Tibial nerve (tissue), 4 donors: ENCODE data around the gene TAX1BP1. TPM values are rescaled to one million over a fixed set of nuclear protein-coding genes. Genes with fewer than 3 reads are reported as not detected.

Experiments
- DNase-seq, 2 donors: peaks; one replicate each; pipeline ENCODE4 v3.0.0-alpha.2; 2019; ENCODE audit warnings: low spot score in 2 of 2
- H3K27ac ChIP-seq, 4 donors: fragments of 200-600 bp; sonication (generic) in 3 of 4; one replicate each; pipeline ENCODE4 v1.5.1; 2017 to 2019; ENCODE audit warnings: mild to moderate bottlenecking in 1 of 4
- H3K27me3 ChIP-seq, 2 donors: fragments of 200-600 bp; sonication (generic) in 1 of 2; one replicate each; pipeline versions ENCODE4 v1.5.1 to v1.6.0; 2017 to 2019
- H3K36me3 ChIP-seq, 3 donors: fragments of 200-600 bp; sonication (generic); one replicate each; pipeline ENCODE4 v1.5.1; 2018 to 2019
- H3K4me1 ChIP-seq, 4 donors: fragments of 200-600 bp; sonication (generic) in 3 of 4; one replicate each; pipeline ENCODE4 v1.5.1; 2017 to 2019
- H3K4me3 ChIP-seq, 4 donors: fragments of 200-600 bp; sonication (generic) in 3 of 4; one replicate each; pipeline ENCODE4 v1.5.1; 2017 to 2019; ENCODE audit warnings: mild to moderate bottlenecking in 1 of 4, moderate library complexity in 1 of 4
- H3K9me3 ChIP-seq, 4 donors: fragments of 200-600 bp; sonication (generic) in 3 of 4; one replicate each; pipeline ENCODE4 v1.5.1; 2017 to 2019
- EP300 ChIP-seq, 2 donors: sonication (generic); formaldehyde crosslinking; IDR thresholded peaks; one replicate each; pipeline ENCODE4 v1.6.1; 2017; ENCODE audit warnings: antibody characterized with exemption in 2 of 2, mild to moderate bottlenecking in 1 of 2
- POLR2A ChIP-seq, 2 donors: fragments of 450-650 bp; IDR thresholded peaks; one replicate each; pipeline ENCODE4 v1.6.1; 2017; ENCODE audit warnings: antibody characterized with exemption in 2 of 2, mild to moderate bottlenecking in 2 of 2, moderate library complexity in 2 of 2
- WGBS, 2 donors: methylation state at CpG; one replicate each; pipeline ENCODE4 v1.1.5; 2018; 5-methylcytosine and 5-hydroxymethylcytosine counted together
- total RNA-seq, 4 donors: library from RNA; depleted of rRNA; stranded (reverse); fragments of >200 nt; gene quantifications; one replicate each; pipeline ENCODE4 v1.1.0, GENCODE V29; 2016
- TF ChIP-seq, protein P1 (sequence below), 5 experiments: fragments of 200-600 bp in 3 of 5; fragments of 450-650 bp in 2 of 5; sonication (generic) in 3 of 5; IDR thresholded peaks; one replicate each; pipeline ENCODE4 v1.5.1; 2016 to 2019; ENCODE audit warnings: antibody characterized with exemption in 5 of 5, mild to moderate bottlenecking in 3 of 5, moderate library complexity in 2 of 5

The TAX1BP1 gene
- total RNA-seq, 4 donors from 2014 or later: 52.8 to 89.6 (median 71.8) TPM

DNA sequence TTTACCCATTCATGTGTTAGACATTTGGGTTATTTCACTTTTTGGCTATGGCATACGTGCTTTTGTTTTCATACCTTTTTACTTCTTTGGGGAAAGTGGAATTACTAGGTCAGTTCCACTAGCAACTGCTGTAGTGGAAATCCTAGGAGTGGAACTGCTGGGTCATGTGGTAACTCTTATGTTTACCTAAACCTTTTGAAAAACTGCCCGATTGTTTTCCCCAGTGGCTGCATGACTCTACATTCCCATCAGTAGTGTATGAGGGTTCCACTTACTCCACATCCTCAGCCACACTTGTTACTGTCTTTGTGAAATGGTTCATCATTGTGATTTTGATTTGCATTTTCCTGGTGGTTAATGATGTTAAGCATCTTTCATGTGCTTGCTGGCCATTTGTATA, 82.3 kb downstream of the TAX1BP1 start:
- Histone ChIP-seq H3K27ac (no peak overlapping the region), H3K9me3 (no peaks in the 10 kb centered on the region), H3K36me3 (peaks cover 0 to 29% (median 0%) of the 10 kb centered on the region in 3 donors), H3K4me1 (no peaks in the 10 kb centered on the region), H3K27me3 (no peaks in the 10 kb centered on the region), H3K4me3 (no peak overlapping the region)
- no peak for DNase-seq
- WGBS, 2 donors: 77 to 82% methylated on average over 2 of the region's 2 CpGs
- no peak for TF ChIP-seq EP300 (IDR thresholded peaks at IDR 0.05)
- TF ChIP-seq, protein P1, sequence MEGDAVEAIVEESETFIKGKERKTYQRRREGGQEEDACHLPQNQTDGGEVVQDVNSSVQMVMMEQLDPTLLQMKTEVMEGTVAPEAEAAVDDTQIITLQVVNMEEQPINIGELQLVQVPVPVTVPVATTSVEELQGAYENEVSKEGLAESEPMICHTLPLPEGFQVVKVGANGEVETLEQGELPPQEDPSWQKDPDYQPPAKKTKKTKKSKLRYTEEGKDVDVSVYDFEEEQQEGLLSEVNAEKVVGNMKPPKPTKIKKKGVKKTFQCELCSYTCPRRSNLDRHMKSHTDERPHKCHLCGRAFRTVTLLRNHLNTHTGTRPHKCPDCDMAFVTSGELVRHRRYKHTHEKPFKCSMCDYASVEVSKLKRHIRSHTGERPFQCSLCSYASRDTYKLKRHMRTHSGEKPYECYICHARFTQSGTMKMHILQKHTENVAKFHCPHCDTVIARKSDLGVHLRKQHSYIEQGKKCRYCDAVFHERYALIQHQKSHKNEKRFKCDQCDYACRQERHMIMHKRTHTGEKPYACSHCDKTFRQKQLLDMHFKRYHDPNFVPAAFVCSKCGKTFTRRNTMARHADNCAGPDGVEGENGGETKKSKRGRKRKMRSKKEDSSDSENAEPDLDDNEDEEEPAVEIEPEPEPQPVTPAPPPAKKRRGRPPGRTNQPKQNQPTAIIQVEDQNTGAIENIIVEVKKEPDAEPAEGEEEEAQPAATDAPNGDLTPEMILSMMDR (IDR thresholded peaks at IDR 0.05): no peak
- no peak for TF ChIP-seq POLR2A (IDR thresholded peaks at IDR 0.05)

DNA sequence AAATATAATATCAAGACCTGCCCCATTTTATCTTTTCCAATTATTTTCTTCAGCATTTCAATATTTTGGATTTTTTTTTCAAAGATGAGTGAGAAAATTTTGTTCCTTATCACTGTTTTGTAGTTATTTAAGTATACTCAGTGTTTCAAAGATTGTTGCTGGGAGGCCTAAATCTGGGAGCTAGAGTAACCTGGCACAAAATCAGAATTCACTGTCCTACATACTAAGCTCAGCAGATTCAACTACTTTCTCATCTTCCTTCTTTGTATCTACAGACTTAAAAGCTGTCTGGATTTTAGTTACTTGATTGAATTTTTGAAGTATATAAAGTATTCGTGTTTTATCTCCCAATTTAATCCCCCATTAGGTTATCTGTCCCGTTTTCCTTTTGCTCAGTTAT, 85.9 kb downstream of the TAX1BP1 start:
- Histone ChIP-seq H3K36me3 (peaks cover 0 to 21% (median 0%) of the 10 kb centered on the region in 3 donors), H3K4me3 (no peak overlapping the region), H3K27ac (no peak overlapping the region), H3K27me3 (no peaks in the 10 kb centered on the region), H3K4me1 (no peaks in the 10 kb centered on the region), H3K9me3 (no peaks in the 10 kb centered on the region)
- DNase-seq: no peak
- no peak for TF ChIP-seq EP300 (IDR thresholded peaks at IDR 0.05)
- no peak for TF ChIP-seq POLR2A (IDR thresholded peaks at IDR 0.05)
- TF ChIP-seq, protein P1 (IDR thresholded peaks at IDR 0.05): no peak
- 66 to 68% methylated on average over 2 of the region's 2 CpGs for WGBS, 2 donors

- DNase-seq: no peak
- Histone ChIP-seq H3K9me3 (no peaks in the 10 kb centered on the region), H3K27me3 (no peaks in the 10 kb centered on the region), H3K4me1 (no peaks in the 10 kb centered on the region), H3K4me3 (no peak overlapping the region), H3K36me3 (peaks cover 0 to 21% (median 0%) of the 10 kb centered on the region in 3 donors), H3K27ac (no peak overlapping the region)
- TF ChIP-seq POLR2A (IDR thresholded peaks at IDR 0.05) (no peak), EP300 (IDR thresholded peaks at IDR 0.05) (no peak)
- TF ChIP-seq, protein P1 (IDR thresholded peaks at IDR 0.05): no peak
- 70 to 71% methylated on average over 5 of the region's 5 CpGs for WGBS, 2 donors
Observed at GRCh38 chr7:27826357-27826756, 86.4 kb downstream of the TAX1BP1 start.

DNA sequence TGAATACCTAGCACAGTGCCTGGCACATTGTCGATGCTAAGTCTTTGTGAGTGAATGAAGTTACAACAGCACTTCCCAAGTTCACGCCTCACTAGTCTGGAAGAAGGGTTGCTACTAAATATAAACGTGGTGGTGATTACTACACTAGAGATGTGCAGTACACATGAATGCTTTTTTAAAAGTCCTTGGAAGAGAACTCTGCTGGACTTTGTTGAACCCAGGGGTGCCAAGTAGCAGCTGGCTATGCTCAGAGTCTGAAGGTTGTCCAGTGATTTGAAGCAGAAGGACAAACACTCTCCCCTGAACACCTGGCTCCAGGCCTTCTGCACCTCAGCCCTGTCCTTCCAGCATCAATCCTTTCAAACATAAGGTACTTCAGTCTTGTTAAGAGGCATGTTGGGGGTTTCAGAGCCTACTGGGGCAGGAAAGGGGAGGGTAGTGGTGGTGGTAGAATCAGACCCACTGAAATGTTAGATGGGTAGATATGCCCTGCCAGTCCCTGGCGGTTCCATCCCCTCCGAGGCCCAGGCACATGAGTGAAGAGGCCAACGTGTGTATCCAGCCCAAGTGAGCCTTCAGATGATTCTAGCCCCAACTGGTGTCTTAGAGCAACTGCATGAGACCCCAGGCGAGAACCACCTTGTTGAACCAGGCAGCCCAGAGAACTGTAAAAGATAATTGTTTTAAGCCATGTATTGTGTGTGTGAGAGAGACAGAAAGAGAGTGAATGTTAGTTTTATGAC, 94.4 kb downstream of the TAX1BP1 start:
- no peak for DNase-seq
- Histone ChIP-seq H3K9me3 (no peaks in the 10 kb centered on the region), H3K27me3 (no peaks in the 10 kb centered on the region), H3K4me1 (no peaks in the 10 kb centered on the region), H3K4me3 (no peak overlapping the region), H3K36me3 (peaks cover 0 to 36% (median 6%) of the 10 kb centered on the region in 3 donors), H3K27ac (no peak overlapping the region)
- WGBS, 2 donors: 84 to 89% methylated on average over 7 of the region's 7 CpGs
- TF ChIP-seq EP300 (IDR thresholded peaks at IDR 0.05) (no peak), POLR2A (IDR thresholded peaks at IDR 0.05) (no peak)
- TF ChIP-seq, protein P1 (IDR thresholded peaks at IDR 0.05): no peak

- no peak overlapping the region for H3K27ac ChIP-seq
- DNase-seq: no peak
- WGBS, 2 donors: 68 to 69% methylated on average over 7 of the region's 7 CpGs
- H3K36me3 ChIP-seq: peaks cover 0 to 44% (median 6%) of the 10 kb centered on the region in 3 donors
- no peaks in the 10 kb centered on the region for H3K4me1 ChIP-seq
- H3K27me3 ChIP-seq: no peaks in the 10 kb centered on the region
- TF ChIP-seq POLR2A (IDR thresholded peaks at IDR 0.05): no peak
- TF ChIP-seq, protein P1 (IDR thresholded peaks at IDR 0.05): no peak
- no peak for TF ChIP-seq EP300 (IDR thresholded peaks at IDR 0.05)
- H3K4me3 ChIP-seq: no peak overlapping the region
- H3K9me3 ChIP-seq: no peaks in the 10 kb centered on the region
Observed at GRCh38 chr7:27835376-27835775, 95.4 kb downstream of the TAX1BP1 start.
